ENCODE measurements around the gene MYMK. TPM values are rescaled to one million over a fixed set of nuclear protein-coding genes. Genes with fewer than 3 reads are reported as not detected.

The MYMK gene
- total RNA-seq, 1 donor from 2014 or later, result not detected

- H3K4me3 Mint-ChIP-seq, result no peak overlapping the region
Measured at GRCh38 chr9:133493845-133494540, 30.8 kb downstream of the MYMK start.

GRCh38 chr9:133493428-133493827 is 31.3 kb downstream of the MYMK start:
- no peaks in the 10 kb centered on the region for H3K9me3 Mint-ChIP-seq
- H3K36me3 Mint-ChIP-seq (ENCODE audit: low read depth), result no peaks in the 10 kb centered on the region
- no peaks in the 10 kb centered on the region for H3K27me3 Mint-ChIP-seq (ENCODE audit: insufficient read depth)
- intact Hi-C loops (cut with micrococcal nuclease), result no loop called here
- no peak overlapping the region for H3K27ac Mint-ChIP-seq
- no peaks in the 10 kb centered on the region for H3K4me1 Mint-ChIP-seq (ENCODE audit: low read depth)
- DNase-seq (ENCODE audit: low spot score), result no peak
- no peak overlapping the region for H3K4me3 Mint-ChIP-seq

More at GRCh38 chr9:133493845-133494540, 30.8 kb downstream of the MYMK start:
- Mint-ChIP-seq H3K9me3 (no peaks in the 10 kb centered on the region), H3K36me3 (ENCODE audit: low read depth) (no peaks in the 10 kb centered on the region), H3K27me3 (ENCODE audit: insufficient read depth) (no peaks in the 10 kb centered on the region), H3K27ac (no peak overlapping the region), H3K4me1 (ENCODE audit: low read depth) (no peaks in the 10 kb centered on the region)
- no peak for DNase-seq (ENCODE audit: low spot score)
- intact Hi-C loops (cut with micrococcal nuclease), result no loop called here

GRCh38 chr9:133492061-133493021 is 32.4 kb downstream of the MYMK start:
- H3K4me1 Mint-ChIP-seq (ENCODE audit: low read depth), result no peaks in the 10 kb centered on the region
- no peaks in the 10 kb centered on the region for H3K9me3 Mint-ChIP-seq
- no peaks in the 10 kb centered on the region for H3K36me3 Mint-ChIP-seq (ENCODE audit: low read depth)
- H3K27ac Mint-ChIP-seq, result no peak overlapping the region
- DNase-seq (ENCODE audit: low spot score), result no peak
- H3K4me3 Mint-ChIP-seq, result no peak overlapping the region
- intact Hi-C loops (cut with micrococcal nuclease), result no loop called here
- no peaks in the 10 kb centered on the region for H3K27me3 Mint-ChIP-seq (ENCODE audit: insufficient read depth)

- intact Hi-C loops (cut with micrococcal nuclease), result no loop called here
- Mint-ChIP-seq H3K4me3 (no peak overlapping the region), H3K4me1 (ENCODE audit: low read depth) (no peaks in the 10 kb centered on the region), H3K27me3 (ENCODE audit: insufficient read depth) (no peaks in the 10 kb centered on the region), H3K36me3 (ENCODE audit: low read depth) (no peaks in the 10 kb centered on the region), H3K9me3 (no peaks in the 10 kb centered on the region), H3K27ac (no peak overlapping the region)
- no peak for DNase-seq (ENCODE audit: low spot score)
Measured at GRCh38 chr9:133491656-133491925, 33.2 kb downstream of the MYMK start.

- Mint-ChIP-seq H3K9me3 (no peaks in the 10 kb centered on the region), H3K4me3 (no peak overlapping the region), H3K36me3 (ENCODE audit: low read depth) (no peaks in the 10 kb centered on the region), H3K27me3 (ENCODE audit: insufficient read depth) (no peaks in the 10 kb centered on the region), H3K4me1 (ENCODE audit: low read depth) (peaks cover 5% of the 10 kb centered on the region), H3K27ac (no peak overlapping the region)
- DNase-seq (ENCODE audit: low spot score), result no peak
- intact Hi-C loops (cut with micrococcal nuclease), result no loop called here
Measured at GRCh38 chr9:133490865-133491655, 33.7 kb downstream of the MYMK start.

GRCh38 chr9:133490201-133490681 is 34.5 kb downstream of the MYMK start:
- Mint-ChIP-seq H3K36me3 (ENCODE audit: low read depth) (no peaks in the 10 kb centered on the region), H3K4me1 (ENCODE audit: low read depth) (peaks cover 6% of the 10 kb centered on the region), H3K9me3 (no peaks in the 10 kb centered on the region), H3K27me3 (ENCODE audit: insufficient read depth) (no peaks in the 10 kb centered on the region), H3K27ac (no peak overlapping the region), H3K4me3 (no peak overlapping the region)
- DNase-seq (ENCODE audit: low spot score), result no peak
- intact Hi-C loops (cut with micrococcal nuclease), result no loop called here

- DNase-seq (ENCODE audit: low spot score), result no peak
- intact Hi-C loops (cut with micrococcal nuclease), result loop anchor here (5.0 kb wide), 1 partner anchor 142 kb away; the partner anchor contains the start of genes MED22 and RPL7A
- Mint-ChIP-seq H3K27me3 (ENCODE audit: insufficient read depth) (no peaks in the 10 kb centered on the region), H3K4me1 (ENCODE audit: low read depth) (peaks cover 6% of the 10 kb centered on the region), H3K36me3 (ENCODE audit: low read depth) (no peaks in the 10 kb centered on the region), H3K9me3 (no peaks in the 10 kb centered on the region), H3K4me3 (no peak overlapping the region), H3K27ac (no peak overlapping the region)
Measured at GRCh38 chr9:133489253-133490190, 35.2 kb downstream of the MYMK start.

- DNase-seq (ENCODE audit: low spot score), result no peak
- no peak overlapping the region for H3K27ac Mint-ChIP-seq
- H3K4me1 Mint-ChIP-seq (ENCODE audit: low read depth), result peaks cover 6% of the 10 kb centered on the region
- no peaks in the 10 kb centered on the region for H3K36me3 Mint-ChIP-seq (ENCODE audit: low read depth)
- H3K4me3 Mint-ChIP-seq, result no peak overlapping the region
- intact Hi-C loops (cut with micrococcal nuclease), result loop anchor here (5.0 kb wide), 1 partner anchor 141 kb away; the partner anchor contains the start of genes MED22 and RPL7A
- no peaks in the 10 kb centered on the region for H3K9me3 Mint-ChIP-seq
- peaks cover 2% of the 10 kb centered on the region for H3K27me3 Mint-ChIP-seq (ENCODE audit: insufficient read depth)
Measured at GRCh38 chr9:133488686-133489252, 36.0 kb downstream of the MYMK start.

- intact Hi-C loops (cut with micrococcal nuclease), result loop anchor here (2.0 to 5.0 kb wide), 2 partner anchors 117 to 140 kb away; partner anchors contain the start of genes MED22 and RPL7A
Measured at GRCh38 chr9:133487331-133487725, 37.4 kb downstream of the MYMK start.

GRCh38 chr9:133485531-133486260 is 39.1 kb downstream of the MYMK start:
- intact Hi-C loops (cut with micrococcal nuclease), result loop anchor here (1.0 to 5.0 kb wide), 8 partner anchors 78 to 508 kb away; partner anchors contain the start of genes MED22 and RPL7A
- Mint-ChIP-seq H3K4me1 (ENCODE audit: low read depth) (peaks cover 6% of the 10 kb centered on the region), H3K4me3 (no peak overlapping the region), H3K9me3 (no peaks in the 10 kb centered on the region), H3K27ac (no peak overlapping the region), H3K27me3 (ENCODE audit: insufficient read depth) (peaks cover 11% of the 10 kb centered on the region), H3K36me3 (ENCODE audit: low read depth) (no peaks in the 10 kb centered on the region)
- DNase-seq (ENCODE audit: low spot score), result no peak

More at GRCh38 chr9:133487331-133487725, 37.4 kb downstream of the MYMK start:
- no peak overlapping the region for H3K27ac Mint-ChIP-seq
- H3K27me3 Mint-ChIP-seq (ENCODE audit: insufficient read depth), result peaks cover 8% of the 10 kb centered on the region
- no peaks in the 10 kb centered on the region for H3K36me3 Mint-ChIP-seq (ENCODE audit: low read depth)
- no peak for DNase-seq (ENCODE audit: low spot score)
- H3K4me1 Mint-ChIP-seq (ENCODE audit: low read depth), result peaks cover 6% of the 10 kb centered on the region
- H3K9me3 Mint-ChIP-seq, result no peaks in the 10 kb centered on the region
- no peak overlapping the region for H3K4me3 Mint-ChIP-seq

Measured in activated T-helper 1 cell treated with anti-CD3 and anti-CD28 coated beads, Interleukin-12 subunit alpha, Interleukin-12 subunit beta, Interleukin-2, Interleukin-4 antibody, amounts not matched to agents 30 ng/mL and 10 ng/mL and 1 ng/mL, durations not matched to agents 14 hours and 24 hours and 36 hours (primary cell).